ENCODE results near the gene TSPAN17.

TSPAN17 gene

DNA sequence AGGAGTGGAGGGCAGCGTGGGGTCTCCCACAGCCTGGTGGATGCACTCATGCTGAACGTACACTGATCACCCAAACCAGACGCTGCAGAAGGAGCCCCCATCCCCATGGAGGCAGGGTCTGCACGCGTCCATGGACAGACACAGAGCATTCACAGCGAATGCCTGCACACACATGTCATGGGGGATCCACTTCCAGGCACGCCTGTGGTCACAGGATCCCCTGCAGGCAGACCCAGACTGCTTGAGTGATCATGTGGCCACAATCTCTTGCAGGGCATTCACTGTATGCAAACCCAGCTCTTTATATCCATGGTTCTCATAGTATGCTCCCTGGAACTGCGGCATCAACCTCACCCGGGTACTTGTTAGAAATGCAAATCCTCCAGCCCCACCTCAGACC lies 22.3 kb upstream of the TSPAN17 start:
- no peak for FAIRE-seq
- no peak for TF ChIP-seq TAF1 (IDR thresholded peaks at IDR 0.05; ENCODE audit: borderline replicate concordance, low read depth, low read length)
- TF ChIP-seq POLR2AphosphoS5 (IDR thresholded peaks at IDR 0.05; ENCODE audit: low read depth, low read length): no peak
- TF ChIP-seq POLR2A (IDR thresholded peaks at IDR 0.05; ENCODE audit: low read depth, low read length): no peak
- DNase-seq (ENCODE audit: insufficient read length): no peak

DNA sequence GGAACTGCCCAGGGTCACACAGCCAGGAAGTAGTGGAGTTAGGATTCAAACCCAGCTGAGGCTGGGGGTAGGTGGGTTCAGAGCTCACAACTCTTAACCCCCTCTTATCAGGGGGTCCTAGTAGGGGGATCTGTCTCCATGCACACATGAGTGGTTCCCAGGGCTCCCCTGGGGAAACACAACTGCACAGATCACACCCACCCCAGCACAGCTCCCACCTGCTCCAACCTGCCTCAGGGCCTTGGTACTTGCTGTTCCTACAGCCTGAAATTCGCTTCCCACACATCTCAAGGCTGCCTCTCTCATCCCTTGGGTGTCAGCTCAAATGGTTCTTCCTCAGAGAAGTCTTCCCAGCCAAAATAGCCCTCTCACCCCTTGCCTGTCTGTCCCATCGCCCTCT lies 21.8 kb upstream of the TSPAN17 start:
- DNase-seq (ENCODE audit: insufficient read length): no peak
- TF ChIP-seq POLR2AphosphoS5 (IDR thresholded peaks at IDR 0.05; ENCODE audit: low read depth, low read length): no peak
- no peak for TF ChIP-seq TAF1 (IDR thresholded peaks at IDR 0.05; ENCODE audit: borderline replicate concordance, low read depth, low read length)
- TF ChIP-seq POLR2A (IDR thresholded peaks at IDR 0.05; ENCODE audit: low read depth, low read length): no peak
- no peak for FAIRE-seq

DNA sequence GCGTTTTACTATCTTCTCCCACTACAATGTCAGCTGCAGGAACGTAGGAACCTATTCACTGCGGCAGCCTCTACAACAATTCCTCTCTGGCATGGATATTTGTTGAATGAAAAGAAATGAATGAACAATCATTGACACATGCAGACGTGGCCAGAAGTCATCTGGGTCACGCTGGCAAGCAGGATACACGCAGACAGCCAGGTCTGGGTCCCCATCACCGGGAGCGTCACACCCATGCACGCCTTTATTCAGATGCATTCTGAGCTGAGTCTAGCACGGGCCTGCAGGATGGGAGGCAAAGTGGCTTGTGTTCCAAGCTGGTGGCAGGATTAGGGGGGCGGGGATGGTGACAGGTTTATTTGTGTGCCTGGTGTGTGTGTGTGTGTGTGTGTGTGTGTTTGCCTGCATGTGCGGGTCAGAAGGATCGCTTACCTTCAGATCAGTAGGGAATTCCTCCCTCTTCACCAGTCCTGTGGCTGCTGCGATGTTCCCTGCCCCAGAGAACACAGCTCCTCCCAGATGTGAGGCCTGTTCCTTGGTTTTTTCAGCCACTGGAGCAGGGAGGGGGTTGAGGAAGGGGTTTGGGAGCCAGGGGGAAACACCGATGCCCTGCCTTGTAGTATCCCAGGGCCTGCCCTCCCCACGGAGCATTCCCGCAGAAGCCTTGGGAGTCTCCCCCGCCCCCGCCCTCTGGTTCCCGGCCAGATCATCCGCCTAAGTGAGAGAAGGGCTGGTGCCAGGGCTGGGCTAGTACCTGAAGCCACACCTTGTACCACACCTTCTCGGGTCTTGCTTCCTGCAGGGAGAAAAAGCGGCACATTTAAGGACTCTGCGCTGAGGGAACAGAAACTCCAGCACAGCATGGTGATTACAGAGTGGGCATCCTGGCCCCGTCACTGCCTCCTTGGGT lies 21.1 kb upstream of the TSPAN17 start:
- no peak for FAIRE-seq
- DNase-seq (ENCODE audit: insufficient read length): no peak
- TF ChIP-seq POLR2A (IDR thresholded peaks at IDR 0.05; ENCODE audit: low read depth, low read length): no peak
- TF ChIP-seq TAF1 (IDR thresholded peaks at IDR 0.05; ENCODE audit: borderline replicate concordance, low read depth, low read length): no peak
- TF ChIP-seq POLR2AphosphoS5 (IDR thresholded peaks at IDR 0.05; ENCODE audit: low read depth, low read length): no peak

DNA sequence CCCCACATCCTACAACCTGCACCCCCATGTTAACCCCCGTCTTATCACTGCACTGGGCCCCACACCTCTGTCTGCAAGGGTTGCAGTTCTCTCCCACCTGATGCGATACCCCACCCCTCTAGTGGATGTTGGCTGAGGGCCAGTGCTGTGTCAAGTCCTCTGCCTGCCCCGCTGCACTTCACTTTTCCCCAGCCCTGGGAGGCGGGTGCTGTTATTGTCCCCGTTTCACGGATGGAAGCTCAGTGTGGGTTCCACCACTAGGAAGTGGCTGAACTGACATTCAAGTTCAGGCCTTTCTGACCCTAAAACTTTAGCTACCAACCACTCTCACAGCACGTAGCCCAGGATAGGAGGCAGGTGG lies 20.4 kb upstream of the TSPAN17 start:
- FAIRE-seq (no peak), DNase-seq (ENCODE audit: insufficient read length) (no peak)
- no peak for TF ChIP-seq POLR2A (IDR thresholded peaks at IDR 0.05; ENCODE audit: low read depth, low read length)
- no peak for TF ChIP-seq POLR2AphosphoS5 (IDR thresholded peaks at IDR 0.05; ENCODE audit: low read depth, low read length)

DNA sequence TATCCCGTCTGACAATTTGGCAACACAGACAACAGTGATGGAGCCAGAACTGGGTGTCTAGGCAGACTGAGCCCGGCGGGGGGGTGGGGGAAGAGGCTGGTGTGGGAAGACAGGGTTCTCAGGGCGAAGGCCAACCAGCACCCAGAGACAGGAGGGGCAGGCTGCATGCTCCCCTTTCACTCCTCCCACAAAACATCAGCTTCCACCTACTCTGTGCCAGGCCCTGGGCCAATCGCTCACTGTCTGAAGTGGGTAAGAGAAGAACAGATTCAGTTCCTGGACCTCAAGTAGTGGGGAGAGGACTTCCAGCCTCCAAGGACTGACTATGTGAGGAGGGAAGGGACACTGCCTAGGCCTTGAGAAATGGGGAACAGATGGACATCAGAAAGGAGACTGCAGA lies 19.7 kb upstream of the TSPAN17 start:
- DNase-seq (ENCODE audit: insufficient read length) (no peak), FAIRE-seq (no peak)
- no peak for TF ChIP-seq POLR2AphosphoS5 (IDR thresholded peaks at IDR 0.05; ENCODE audit: low read depth, low read length)
- no peak for TF ChIP-seq TAF1 (IDR thresholded peaks at IDR 0.05; ENCODE audit: borderline replicate concordance, low read depth, low read length)
- TF ChIP-seq POLR2A (IDR thresholded peaks at IDR 0.05; ENCODE audit: low read depth, low read length): no peak

DNA sequence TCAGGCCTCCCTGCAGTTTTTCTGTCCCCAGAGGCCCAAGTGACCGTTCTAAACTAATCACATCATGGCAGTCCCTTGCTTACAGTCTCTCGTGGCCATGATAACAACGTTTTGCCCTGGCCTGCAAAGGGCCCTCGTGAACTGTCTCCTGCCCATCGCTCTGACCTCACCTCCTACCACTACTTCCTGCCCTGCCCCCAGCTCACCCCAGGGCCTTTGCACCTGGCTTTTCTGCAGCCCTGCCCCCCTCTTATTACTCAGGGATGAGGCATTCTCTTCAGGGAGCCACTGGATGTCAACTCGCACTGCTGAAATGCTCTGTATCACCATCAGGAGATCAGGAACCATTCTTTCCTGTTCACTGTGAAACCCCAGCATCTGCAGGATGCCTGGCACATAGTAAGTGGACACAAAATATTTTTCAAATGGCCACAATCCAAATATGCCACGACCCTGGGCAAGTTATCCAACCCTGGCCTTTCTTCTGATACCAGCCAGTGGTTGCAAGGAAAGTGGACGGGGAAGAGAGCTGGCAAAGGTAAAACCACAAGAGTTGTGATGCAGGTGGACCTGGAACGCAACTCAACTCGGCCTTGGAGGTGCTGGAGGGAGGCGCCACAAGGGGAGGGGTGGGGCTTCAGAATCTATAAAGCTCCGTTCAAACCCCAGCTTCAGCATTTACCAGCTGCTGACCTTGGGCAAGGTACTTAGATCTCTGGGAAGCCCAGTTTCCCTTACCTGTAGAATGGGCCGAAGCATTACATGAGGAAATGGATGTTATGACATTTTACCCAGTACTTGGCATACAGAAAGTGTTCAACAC lies 18.7 kb upstream of the TSPAN17 start:
- DNase-seq (ENCODE audit: insufficient read length) (no peak), FAIRE-seq (no peak)
- TF ChIP-seq TAF1 (IDR thresholded peaks at IDR 0.05; ENCODE audit: borderline replicate concordance, low read depth, low read length) (no peak), POLR2A (IDR thresholded peaks at IDR 0.05; ENCODE audit: low read depth, low read length) (no peak), POLR2AphosphoS5 (IDR thresholded peaks at IDR 0.05; ENCODE audit: low read depth, low read length) (no peak)

DNA sequence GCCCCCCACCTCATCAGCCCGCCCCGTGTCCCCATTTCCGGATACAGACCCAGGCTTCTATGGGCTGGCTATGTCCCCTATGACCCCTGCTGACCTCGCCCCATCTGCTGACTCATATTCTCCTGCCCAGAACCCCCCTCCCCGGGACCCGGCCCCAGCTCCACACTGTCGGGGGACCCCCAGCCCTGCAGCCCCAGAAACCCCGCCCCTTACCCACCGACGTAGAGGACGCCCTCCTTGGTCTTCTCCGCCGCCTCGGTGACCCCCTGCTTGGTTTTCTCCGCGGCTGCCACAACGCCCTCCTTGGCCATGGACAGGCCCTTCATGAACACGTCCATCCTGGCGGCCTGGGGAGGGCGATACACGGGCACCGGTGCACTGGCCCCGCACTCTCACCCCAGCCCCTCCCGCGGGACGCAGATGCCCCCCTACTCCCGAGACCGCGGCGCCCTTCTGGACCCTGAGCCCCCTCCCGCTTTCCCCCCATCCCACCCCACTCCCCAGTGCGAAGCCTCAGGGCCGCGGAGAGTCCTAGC lies 17.9 kb upstream of the TSPAN17 start:
- DNase-seq (ENCODE audit: insufficient read length) (no peak), FAIRE-seq (no peak)
- no peak for TF ChIP-seq TAF1 (IDR thresholded peaks at IDR 0.05; ENCODE audit: borderline replicate concordance, low read depth, low read length)
- TF ChIP-seq POLR2AphosphoS5 (IDR thresholded peaks at IDR 0.05; ENCODE audit: low read depth, low read length): no peak
- no peak for TF ChIP-seq POLR2A (IDR thresholded peaks at IDR 0.05; ENCODE audit: low read depth, low read length)

DNA sequence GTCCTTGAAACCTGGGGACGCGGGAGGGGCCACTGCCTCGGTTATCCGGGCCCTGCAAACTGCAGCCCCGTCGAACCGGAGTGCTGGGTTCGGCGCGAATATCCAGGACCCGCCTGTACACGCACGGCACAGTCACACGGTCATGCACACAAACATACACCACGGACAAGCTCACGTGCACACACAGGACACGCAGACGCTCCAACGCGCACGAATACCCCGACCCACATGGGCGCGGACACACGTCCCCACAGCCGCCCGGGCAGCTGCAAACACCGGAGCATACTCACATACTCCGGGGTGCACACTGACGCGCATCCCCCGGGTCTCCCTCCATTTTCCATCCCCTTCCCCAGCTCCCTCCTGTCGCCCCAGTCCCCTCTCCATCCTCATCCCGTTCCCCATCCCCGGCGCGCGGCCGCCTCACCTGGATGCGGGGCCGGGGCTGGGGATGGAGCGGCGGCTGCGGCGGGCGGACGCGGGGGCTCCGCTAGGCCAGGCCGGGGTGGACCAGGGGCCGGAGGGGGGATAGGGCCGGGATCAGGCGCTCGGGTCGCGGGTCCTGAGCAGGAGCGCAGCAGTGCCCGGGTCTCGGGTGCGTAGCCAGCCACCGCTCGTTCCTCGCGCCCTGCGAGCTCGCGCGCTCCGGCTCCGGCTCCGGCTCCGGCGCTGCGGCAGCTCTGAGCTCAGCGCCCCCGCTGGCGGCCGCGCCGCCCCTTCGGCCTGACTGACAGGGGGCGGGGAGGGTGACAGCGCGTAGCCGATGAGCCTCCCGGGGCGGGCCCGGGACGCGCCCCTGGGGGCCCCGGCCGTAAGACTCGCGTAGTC lies 17.2 kb upstream of the TSPAN17 start, which contains the start of the genes EIF4E1B and SNCB:
EIF4E1B (plus strand) TSS at position 823 of the 828 bp plus-strand sequence. CDS start 12,113 bp downstream, outside the sequence.
SNCB (minus strand) TSS at position 682 of the 828 bp plus-strand sequence. CDS start 880 bp downstream, outside the sequence.
- FAIRE-seq (no peak), DNase-seq (ENCODE audit: insufficient read length) (peak; percentile 76)
- TF ChIP-seq TAF1 (IDR thresholded peaks at IDR 0.05; ENCODE audit: borderline replicate concordance, low read depth, low read length) (no peak), POLR2AphosphoS5 (IDR thresholded peaks at IDR 0.05; ENCODE audit: low read depth, low read length) (no peak), POLR2A (IDR thresholded peaks at IDR 0.05; ENCODE audit: low read depth, low read length) (no peak)

DNA sequence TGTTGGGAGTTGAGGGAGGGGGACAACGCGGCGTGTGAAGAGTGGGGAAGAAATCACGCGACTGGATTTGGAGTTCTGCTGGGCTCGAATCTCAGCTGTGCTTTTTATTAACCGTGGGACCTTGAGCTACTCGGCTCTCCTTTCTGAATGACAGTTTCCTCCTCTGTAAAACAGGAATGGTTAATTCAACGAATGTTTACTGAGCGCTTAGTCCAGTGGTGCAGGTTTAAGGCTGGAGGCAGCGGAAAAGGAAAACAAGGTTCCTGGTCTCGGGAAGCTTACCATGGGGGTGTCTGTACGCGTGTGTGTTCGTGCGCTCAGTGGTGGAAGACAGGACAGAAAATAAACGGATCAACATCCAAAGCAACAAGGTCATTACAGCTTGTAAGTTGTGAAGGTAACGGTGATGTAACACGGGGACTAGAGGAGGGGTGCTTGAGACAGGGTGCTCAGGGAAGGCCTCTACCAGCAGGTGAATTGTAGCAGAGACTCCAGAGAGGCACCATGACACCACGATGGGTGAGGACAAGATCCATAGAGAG lies 16.5 kb upstream of the TSPAN17 start:
- FAIRE-seq (no peak), DNase-seq (ENCODE audit: insufficient read length) (no peak)

DNA sequence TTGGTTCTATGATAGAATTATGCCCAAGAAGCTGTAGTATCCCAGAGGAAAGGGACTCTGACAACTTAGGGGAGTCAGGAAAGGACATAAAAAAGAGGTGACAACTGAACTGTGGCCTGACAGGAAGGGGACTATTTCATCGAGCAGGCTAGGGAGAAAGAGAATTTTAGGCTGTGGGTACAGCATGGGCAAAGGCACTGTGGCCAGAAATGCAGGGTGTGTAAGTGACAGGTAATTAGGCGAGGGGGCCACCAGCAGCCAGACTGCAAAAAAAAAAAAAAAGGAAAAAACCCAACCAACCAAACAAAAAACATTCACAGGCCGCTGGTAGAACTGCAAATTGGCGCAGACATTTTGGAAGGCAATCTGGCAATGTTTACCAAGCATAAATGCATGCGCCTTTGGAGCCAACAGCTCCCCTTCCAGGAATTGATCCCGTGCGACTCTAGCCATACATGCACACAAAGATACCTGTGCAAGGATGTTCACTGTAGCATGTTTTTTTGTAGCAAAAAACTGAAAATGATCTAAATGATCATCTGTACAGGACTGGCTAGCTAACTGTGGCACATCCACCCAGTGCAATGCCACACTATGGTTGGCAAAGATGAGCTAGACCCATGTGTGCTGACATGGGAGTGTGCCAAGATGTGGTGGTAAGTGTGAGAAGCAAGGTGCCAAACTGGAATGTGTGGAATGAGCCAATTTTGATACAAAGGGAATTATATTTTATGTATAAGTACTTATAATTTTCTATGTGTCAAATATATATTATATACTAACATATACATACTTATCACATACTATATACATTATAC lies 15.7 kb upstream of the TSPAN17 start:
- TF ChIP-seq POLR2AphosphoS5 (IDR thresholded peaks at IDR 0.05; ENCODE audit: low read depth, low read length): no peak
- no peak for TF ChIP-seq POLR2A (IDR thresholded peaks at IDR 0.05; ENCODE audit: low read depth, low read length)
- TF ChIP-seq TAF1 (IDR thresholded peaks at IDR 0.05; ENCODE audit: borderline replicate concordance, low read depth, low read length): no peak
- FAIRE-seq (no peak), DNase-seq (ENCODE audit: insufficient read length) (no peak)

More for the DNA sequence above, 16.5 kb upstream of the TSPAN17 start:
- TF ChIP-seq POLR2AphosphoS5 (IDR thresholded peaks at IDR 0.05; ENCODE audit: low read depth, low read length) (no peak), POLR2A (IDR thresholded peaks at IDR 0.05; ENCODE audit: low read depth, low read length) (no peak), TAF1 (IDR thresholded peaks at IDR 0.05; ENCODE audit: borderline replicate concordance, low read depth, low read length) (no peak)
